ENCODE results near the gene PCDHAC2.

Gene PCDHAC2

DNA sequence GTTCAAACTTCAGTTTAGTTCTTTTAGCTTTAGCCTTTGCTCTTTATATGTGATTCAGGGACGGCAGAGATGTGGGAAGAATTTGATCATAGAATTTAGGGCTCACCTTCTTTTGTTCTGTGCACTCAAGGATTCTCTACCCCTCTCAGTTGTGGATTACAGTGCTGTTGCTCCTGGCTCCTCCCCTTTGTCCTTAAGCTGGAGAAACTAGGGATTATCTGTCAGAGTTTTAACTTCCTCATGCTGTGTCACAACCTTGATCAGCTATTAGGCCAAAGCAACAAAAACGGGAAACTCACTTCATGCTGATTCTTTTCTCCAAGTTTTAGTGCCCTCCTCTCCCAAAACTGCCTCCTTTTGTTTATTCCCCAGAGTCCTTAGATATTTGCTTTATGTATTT is 13.0 kb upstream of the PCDHAC2 start:
- Histone ChIP-seq H3K36me3 (ENCODE audit: control insufficient read depth, insufficient read depth, low read length) (no peaks in the 10 kb centered on the region), H3K27me3 (replicated peaks; ENCODE audit: control insufficient read depth, insufficient read depth, low read length, poor library complexity, severe bottlenecking) (no peaks in the 10 kb centered on the region), H3K9me3 (ENCODE audit: control insufficient read depth, low read length) (no peaks in the 10 kb centered on the region), H3K27ac (ENCODE audit: insufficient read depth, low read length, poor library complexity, severe bottlenecking) (no peak overlapping the region), H3K4me3 (ENCODE audit: insufficient read depth, low read depth, low read length, poor library complexity, severe bottlenecking) (no peak overlapping the region), H3K4me1 (ENCODE audit: control insufficient read depth, insufficient read depth, low read length, poor library complexity, severe bottlenecking) (no peaks in the 10 kb centered on the region)
- no peak for DNase-seq

DNA sequence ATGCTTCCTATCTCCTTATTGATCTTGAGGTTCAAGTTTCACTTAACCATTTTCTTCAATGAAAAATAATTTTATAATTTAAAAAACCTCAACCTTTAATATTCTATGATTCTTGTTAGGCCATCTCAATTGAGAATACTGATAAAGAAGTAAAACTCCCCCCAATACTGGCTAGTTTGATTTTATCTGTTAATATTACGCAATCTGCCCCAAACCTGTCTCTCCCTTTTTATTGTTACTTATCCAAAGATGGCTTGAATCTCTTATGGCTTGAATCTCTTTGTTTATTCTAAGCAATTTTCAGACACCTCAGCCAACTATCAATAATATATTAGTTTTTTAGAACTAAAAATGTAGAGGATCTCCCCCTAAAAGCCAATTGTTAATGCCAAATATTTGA is 4.1 kb upstream of the PCDHAC2 start:
- Histone ChIP-seq H3K4me3 (ENCODE audit: insufficient read depth, low read depth, low read length, poor library complexity, severe bottlenecking) (no peak overlapping the region), H3K27me3 (replicated peaks; ENCODE audit: control insufficient read depth, insufficient read depth, low read length, poor library complexity, severe bottlenecking) (peaks cover 5% of the 10 kb centered on the region), H3K27ac (ENCODE audit: insufficient read depth, low read length, poor library complexity, severe bottlenecking) (no peak overlapping the region), H3K4me1 (ENCODE audit: control insufficient read depth, insufficient read depth, low read length, poor library complexity, severe bottlenecking) (no peaks in the 10 kb centered on the region), H3K36me3 (ENCODE audit: control insufficient read depth, insufficient read depth, low read length) (no peaks in the 10 kb centered on the region), H3K9me3 (ENCODE audit: control insufficient read depth, low read length) (no peaks in the 10 kb centered on the region)
- DNase-seq, result no peak

DNA sequence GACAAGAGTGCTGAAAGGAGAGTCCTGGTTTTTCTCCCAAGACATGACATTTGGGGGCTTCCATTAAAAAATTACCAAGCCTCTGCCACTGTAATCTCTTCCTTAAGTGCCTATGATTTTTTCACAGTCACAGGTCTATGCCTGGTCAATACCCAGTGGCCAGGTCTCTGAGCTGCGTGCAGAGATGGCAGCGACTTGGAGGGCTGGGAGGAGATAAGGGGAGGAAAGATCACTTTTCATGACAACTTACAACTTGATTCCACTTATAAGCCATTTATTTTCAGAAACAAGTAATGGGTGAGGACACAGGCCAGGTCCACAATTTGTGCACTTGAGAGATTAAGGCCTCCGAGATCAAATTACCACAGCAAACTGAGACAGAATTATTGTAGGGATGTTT is 1.9 kb upstream of the PCDHAC2 start:
- Histone ChIP-seq H3K36me3 (ENCODE audit: control insufficient read depth, insufficient read depth, low read length) (no peaks in the 10 kb centered on the region), H3K27ac (ENCODE audit: insufficient read depth, low read length, poor library complexity, severe bottlenecking) (no peak overlapping the region), H3K4me1 (ENCODE audit: control insufficient read depth, insufficient read depth, low read length, poor library complexity, severe bottlenecking) (no peaks in the 10 kb centered on the region), H3K27me3 (replicated peaks; ENCODE audit: control insufficient read depth, insufficient read depth, low read length, poor library complexity, severe bottlenecking) (peaks cover 5% of the 10 kb centered on the region), H3K9me3 (ENCODE audit: control insufficient read depth, low read length) (no peaks in the 10 kb centered on the region), H3K4me3 (ENCODE audit: insufficient read depth, low read depth, low read length, poor library complexity, severe bottlenecking) (no peak overlapping the region)
- no peak for DNase-seq

DNA sequence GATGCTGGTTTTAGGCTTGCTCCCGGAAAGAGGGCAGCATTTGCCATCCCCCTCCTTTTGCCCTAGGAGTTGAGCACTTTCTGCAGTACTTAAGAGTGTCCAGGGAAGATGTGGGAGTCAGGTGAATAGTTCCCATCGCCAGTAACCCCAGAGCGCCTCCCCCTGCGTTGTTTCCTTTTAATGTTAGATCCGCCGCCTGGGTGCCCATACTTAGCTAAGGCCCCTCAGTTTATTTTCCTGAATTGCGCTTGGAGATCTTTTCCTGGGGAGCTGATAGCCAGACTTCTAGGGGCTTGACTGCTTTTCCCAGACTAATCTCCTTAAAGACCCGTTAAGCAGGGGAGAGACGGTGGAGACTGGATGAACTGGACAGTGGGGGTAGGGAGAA is 377 bp upstream of the PCDHAC2 start:
- Histone ChIP-seq H3K27ac (ENCODE audit: insufficient read depth, low read length, poor library complexity, severe bottlenecking) (no peak overlapping the region), H3K4me1 (ENCODE audit: control insufficient read depth, insufficient read depth, low read length, poor library complexity, severe bottlenecking) (no peaks in the 10 kb centered on the region), H3K9me3 (ENCODE audit: control insufficient read depth, low read length) (no peaks in the 10 kb centered on the region), H3K4me3 (ENCODE audit: insufficient read depth, low read depth, low read length, poor library complexity, severe bottlenecking) (no peak overlapping the region), H3K36me3 (ENCODE audit: control insufficient read depth, insufficient read depth, low read length) (no peaks in the 10 kb centered on the region), H3K27me3 (replicated peaks; ENCODE audit: control insufficient read depth, insufficient read depth, low read length, poor library complexity, severe bottlenecking) (peaks cover 5% of the 10 kb centered on the region)
- no peak for DNase-seq

- no peaks in the 10 kb centered on the region for H3K36me3 ChIP-seq (ENCODE audit: control insufficient read depth, insufficient read depth, low read length)
- no peak overlapping the region for H3K4me3 ChIP-seq (ENCODE audit: insufficient read depth, low read depth, low read length, poor library complexity, severe bottlenecking)
- H3K9me3 ChIP-seq (ENCODE audit: control insufficient read depth, low read length), result no peaks in the 10 kb centered on the region
- no peak for DNase-seq
- H3K27me3 ChIP-seq (replicated peaks; ENCODE audit: control insufficient read depth, insufficient read depth, low read length, poor library complexity, severe bottlenecking), result peaks cover 2% of the 10 kb centered on the region
- H3K27ac ChIP-seq (ENCODE audit: insufficient read depth, low read length, poor library complexity, severe bottlenecking), result no peak overlapping the region
- no peaks in the 10 kb centered on the region for H3K4me1 ChIP-seq (ENCODE audit: control insufficient read depth, insufficient read depth, low read length, poor library complexity, severe bottlenecking)
Measured at GRCh38 chr5:140967226-140967893, 1.1 kb downstream of the PCDHAC2 start.

DNA sequence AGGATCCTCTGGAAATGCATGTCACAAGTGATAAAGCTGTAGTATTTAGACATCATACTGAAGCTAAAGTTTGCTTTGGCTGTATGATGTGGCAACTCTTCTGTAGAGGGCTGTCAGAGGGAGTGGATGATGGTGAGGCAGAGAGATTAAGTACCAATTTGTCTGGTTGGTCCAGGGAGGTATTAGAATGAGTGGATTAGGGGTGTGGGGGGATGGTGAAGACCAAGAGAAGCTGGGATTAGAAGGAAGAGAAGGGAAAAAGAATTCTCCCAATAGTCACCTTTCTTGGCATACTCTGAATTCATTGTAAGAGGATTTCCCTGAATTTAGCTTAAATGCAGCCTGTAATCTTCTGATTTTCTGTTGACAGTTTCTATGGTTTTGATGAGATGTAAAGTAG is 3.6 kb downstream of the PCDHAC2 start:
- H3K4me1 ChIP-seq (ENCODE audit: control insufficient read depth, insufficient read depth, low read length, poor library complexity, severe bottlenecking), result no peaks in the 10 kb centered on the region
- no peak overlapping the region for H3K4me3 ChIP-seq (ENCODE audit: insufficient read depth, low read depth, low read length, poor library complexity, severe bottlenecking)
- H3K9me3 ChIP-seq (ENCODE audit: control insufficient read depth, low read length), result no peaks in the 10 kb centered on the region
- H3K27ac ChIP-seq (ENCODE audit: insufficient read depth, low read length, poor library complexity, severe bottlenecking), result no peak overlapping the region
- no peaks in the 10 kb centered on the region for H3K36me3 ChIP-seq (ENCODE audit: control insufficient read depth, insufficient read depth, low read length)
- no peak for DNase-seq
- no peaks in the 10 kb centered on the region for H3K27me3 ChIP-seq (replicated peaks; ENCODE audit: control insufficient read depth, insufficient read depth, low read length, poor library complexity, severe bottlenecking)

DNA sequence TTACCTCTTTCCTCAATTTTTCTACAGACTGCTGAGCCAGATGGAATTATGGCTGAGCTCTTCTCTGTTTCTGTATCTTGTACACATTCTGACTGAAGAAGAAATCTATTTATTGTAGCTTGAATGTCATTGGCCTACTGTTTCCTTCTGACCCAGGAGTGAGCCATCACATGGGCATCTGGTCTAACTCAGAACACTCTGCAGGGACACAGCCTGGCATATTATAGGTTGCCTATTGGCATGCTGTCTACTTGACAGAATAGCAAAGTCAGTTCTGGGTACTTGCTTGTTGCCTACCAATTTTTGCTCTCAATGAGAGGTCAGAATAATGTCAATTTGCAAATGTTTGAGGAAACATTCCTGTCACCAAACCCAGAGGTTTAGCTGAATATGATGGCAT is 7.3 kb downstream of the PCDHAC2 start:
- H3K9me3 ChIP-seq (ENCODE audit: control insufficient read depth, low read length), result no peaks in the 10 kb centered on the region
- H3K27me3 ChIP-seq (replicated peaks; ENCODE audit: control insufficient read depth, insufficient read depth, low read length, poor library complexity, severe bottlenecking), result no peaks in the 10 kb centered on the region
- no peak for DNase-seq
- no peak overlapping the region for H3K27ac ChIP-seq (ENCODE audit: insufficient read depth, low read length, poor library complexity, severe bottlenecking)
- H3K4me3 ChIP-seq (ENCODE audit: insufficient read depth, low read depth, low read length, poor library complexity, severe bottlenecking), result no peak overlapping the region
- H3K4me1 ChIP-seq (ENCODE audit: control insufficient read depth, insufficient read depth, low read length, poor library complexity, severe bottlenecking), result no peaks in the 10 kb centered on the region
- H3K36me3 ChIP-seq (ENCODE audit: control insufficient read depth, insufficient read depth, low read length), result no peaks in the 10 kb centered on the region

GRCh38 chr5:140977003-140977402 is 10.7 kb downstream of the PCDHAC2 start:
- H3K4me3 ChIP-seq (ENCODE audit: insufficient read depth, low read depth, low read length, poor library complexity, severe bottlenecking), result no peak overlapping the region
- H3K27me3 ChIP-seq (replicated peaks; ENCODE audit: control insufficient read depth, insufficient read depth, low read length, poor library complexity, severe bottlenecking), result no peaks in the 10 kb centered on the region
- DNase-seq, result no peak
- no peak overlapping the region for H3K27ac ChIP-seq (ENCODE audit: insufficient read depth, low read length, poor library complexity, severe bottlenecking)
- H3K4me1 ChIP-seq (ENCODE audit: control insufficient read depth, insufficient read depth, low read length, poor library complexity, severe bottlenecking), result no peaks in the 10 kb centered on the region
- H3K36me3 ChIP-seq (ENCODE audit: control insufficient read depth, insufficient read depth, low read length), result no peaks in the 10 kb centered on the region
- H3K9me3 ChIP-seq (ENCODE audit: control insufficient read depth, low read length), result no peaks in the 10 kb centered on the region

DNA sequence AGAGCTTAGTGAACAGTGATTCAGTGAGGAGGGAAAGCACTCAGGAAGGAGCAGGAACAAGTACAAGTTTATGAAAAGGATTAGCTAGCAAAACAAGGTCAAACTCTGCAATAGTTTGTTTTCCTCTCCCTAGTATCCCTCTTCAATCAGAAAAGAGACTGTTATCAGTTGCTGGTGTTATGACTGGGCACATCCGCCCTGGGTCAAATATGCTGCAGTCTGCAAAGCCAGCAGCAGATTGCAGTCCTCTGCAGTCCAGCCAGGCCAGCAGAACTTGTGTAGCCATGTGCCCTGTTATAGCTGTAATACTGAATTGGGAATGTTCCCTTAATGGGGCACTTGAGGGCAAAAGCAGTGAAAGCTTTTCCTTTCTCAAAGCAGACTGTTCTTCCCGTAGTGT is 12.0 kb downstream of the PCDHAC2 start:
- H3K4me1 ChIP-seq (ENCODE audit: control insufficient read depth, insufficient read depth, low read length, poor library complexity, severe bottlenecking), result no peaks in the 10 kb centered on the region
- no peaks in the 10 kb centered on the region for H3K27me3 ChIP-seq (replicated peaks; ENCODE audit: control insufficient read depth, insufficient read depth, low read length, poor library complexity, severe bottlenecking)
- no peak overlapping the region for H3K27ac ChIP-seq (ENCODE audit: insufficient read depth, low read length, poor library complexity, severe bottlenecking)
- H3K36me3 ChIP-seq (ENCODE audit: control insufficient read depth, insufficient read depth, low read length), result no peaks in the 10 kb centered on the region
- no peak for DNase-seq
- H3K4me3 ChIP-seq (ENCODE audit: insufficient read depth, low read depth, low read length, poor library complexity, severe bottlenecking), result no peak overlapping the region
- H3K9me3 ChIP-seq (ENCODE audit: control insufficient read depth, low read length), result no peaks in the 10 kb centered on the region

- H3K36me3 ChIP-seq (ENCODE audit: control insufficient read depth, insufficient read depth, low read length), result no peaks in the 10 kb centered on the region
- no peak for DNase-seq
Measured at GRCh38 chr5:140978983-140979382, 12.7 kb downstream of the PCDHAC2 start.

More at GRCh38 chr5:140978983-140979382, 12.7 kb downstream of the PCDHAC2 start:
- Histone ChIP-seq H3K4me3 (ENCODE audit: insufficient read depth, low read depth, low read length, poor library complexity, severe bottlenecking) (no peak overlapping the region), H3K27me3 (replicated peaks; ENCODE audit: control insufficient read depth, insufficient read depth, low read length, poor library complexity, severe bottlenecking) (no peaks in the 10 kb centered on the region), H3K27ac (ENCODE audit: insufficient read depth, low read length, poor library complexity, severe bottlenecking) (no peak overlapping the region), H3K9me3 (ENCODE audit: control insufficient read depth, low read length) (no peaks in the 10 kb centered on the region), H3K4me1 (ENCODE audit: control insufficient read depth, insufficient read depth, low read length, poor library complexity, severe bottlenecking) (no peaks in the 10 kb centered on the region)
